ENCODE measurements around the gene OR56A3.

DNA sequence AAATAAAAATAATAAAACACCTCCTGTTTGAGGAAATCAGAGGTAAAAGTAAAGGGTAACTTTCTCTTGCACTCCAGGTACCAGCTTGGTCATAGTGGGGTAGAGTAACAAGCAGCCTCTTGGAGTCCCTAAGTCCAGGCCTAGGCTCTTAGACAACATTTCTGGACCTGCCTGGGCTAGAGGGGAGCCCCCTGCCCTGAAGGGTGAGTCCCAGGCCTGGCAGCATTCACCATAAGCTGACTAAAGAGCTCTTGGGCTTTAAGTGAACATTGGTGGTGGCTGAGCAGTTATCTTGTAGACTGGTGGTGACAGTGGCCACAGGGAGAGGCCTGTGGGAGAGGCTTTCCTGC is 18.6 kb upstream of the OR56A3 start:
- TF ChIP-seq, protein P1, sequence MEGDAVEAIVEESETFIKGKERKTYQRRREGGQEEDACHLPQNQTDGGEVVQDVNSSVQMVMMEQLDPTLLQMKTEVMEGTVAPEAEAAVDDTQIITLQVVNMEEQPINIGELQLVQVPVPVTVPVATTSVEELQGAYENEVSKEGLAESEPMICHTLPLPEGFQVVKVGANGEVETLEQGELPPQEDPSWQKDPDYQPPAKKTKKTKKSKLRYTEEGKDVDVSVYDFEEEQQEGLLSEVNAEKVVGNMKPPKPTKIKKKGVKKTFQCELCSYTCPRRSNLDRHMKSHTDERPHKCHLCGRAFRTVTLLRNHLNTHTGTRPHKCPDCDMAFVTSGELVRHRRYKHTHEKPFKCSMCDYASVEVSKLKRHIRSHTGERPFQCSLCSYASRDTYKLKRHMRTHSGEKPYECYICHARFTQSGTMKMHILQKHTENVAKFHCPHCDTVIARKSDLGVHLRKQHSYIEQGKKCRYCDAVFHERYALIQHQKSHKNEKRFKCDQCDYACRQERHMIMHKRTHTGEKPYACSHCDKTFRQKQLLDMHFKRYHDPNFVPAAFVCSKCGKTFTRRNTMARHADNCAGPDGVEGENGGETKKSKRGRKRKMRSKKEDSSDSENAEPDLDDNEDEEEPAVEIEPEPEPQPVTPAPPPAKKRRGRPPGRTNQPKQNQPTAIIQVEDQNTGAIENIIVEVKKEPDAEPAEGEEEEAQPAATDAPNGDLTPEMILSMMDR (IDR thresholded peaks at IDR 0.05 in 4 of 5, conservative IDR thresholded peaks at IDR 0.05 in 1 of 5) = no peak
- no peak for TF ChIP-seq POLR2A (IDR thresholded peaks at IDR 0.05)
